AG08396 (cell line): ENCODE data around the gene EXOC6B.

ENCODE experiments used
- DNase-seq: peaks from one replicate; pipeline ENCODE4 v3.0.0; 2012; ENCODE audit warnings: low spot score, mixed read lengths

The EXOC6B gene

DNA sequence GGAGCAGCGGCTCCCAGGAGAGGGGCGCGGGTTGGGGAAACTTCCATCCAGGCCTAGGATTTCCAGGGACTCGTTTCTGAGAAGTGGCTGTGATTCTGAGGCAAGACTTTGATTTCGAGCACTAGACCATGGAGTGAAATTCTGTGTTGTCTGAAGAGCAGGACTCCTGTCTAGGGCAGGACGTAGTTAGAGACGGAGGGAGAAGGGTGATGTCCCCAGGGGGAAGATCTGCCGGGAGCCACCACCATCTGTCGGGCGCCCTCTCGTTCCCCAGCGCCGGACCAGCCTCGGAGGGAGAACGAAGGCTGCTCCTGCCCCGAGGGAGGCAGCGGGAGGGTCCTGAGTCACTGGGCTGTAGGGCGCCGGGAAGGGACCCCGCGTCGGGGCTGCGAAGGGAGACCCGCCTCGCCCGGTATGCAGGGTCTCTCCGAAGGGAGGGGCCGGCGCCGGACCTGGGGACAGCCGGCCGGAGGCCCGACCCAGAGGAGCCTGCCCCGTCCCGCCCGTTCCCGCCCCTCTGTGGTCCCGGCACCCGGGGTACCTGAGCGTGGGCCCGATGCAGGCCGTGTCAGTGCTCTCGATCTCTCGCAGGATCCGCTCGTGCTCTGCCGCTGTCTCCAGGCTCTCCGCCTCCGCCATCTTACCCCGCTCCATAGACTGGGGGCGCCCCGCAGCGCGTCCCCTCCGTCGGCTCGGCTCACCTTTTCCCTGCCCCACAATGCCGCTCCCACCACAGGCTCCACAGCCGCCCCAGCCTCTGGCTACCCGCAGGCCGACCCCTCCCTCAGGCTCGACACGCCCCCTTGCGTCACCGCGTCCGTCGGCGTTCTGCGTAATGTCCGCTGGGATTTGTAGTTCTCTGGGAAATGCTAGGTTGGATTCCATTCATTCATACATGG is at the start of gene EXOC6B:
EXOC6B (minus strand) TSS at position 777 of the 899 bp plus-strand sequence.
- DNase-seq: peak; percentile 90

- DNase-seq: no peak
Observed at GRCh38 chr2:72871880-72872279, 46.0 kb upstream of the EXOC6B start.

GRCh38 chr2:72871060-72871459 is 45.2 kb upstream of the EXOC6B start:
- no peak for DNase-seq

DNA sequence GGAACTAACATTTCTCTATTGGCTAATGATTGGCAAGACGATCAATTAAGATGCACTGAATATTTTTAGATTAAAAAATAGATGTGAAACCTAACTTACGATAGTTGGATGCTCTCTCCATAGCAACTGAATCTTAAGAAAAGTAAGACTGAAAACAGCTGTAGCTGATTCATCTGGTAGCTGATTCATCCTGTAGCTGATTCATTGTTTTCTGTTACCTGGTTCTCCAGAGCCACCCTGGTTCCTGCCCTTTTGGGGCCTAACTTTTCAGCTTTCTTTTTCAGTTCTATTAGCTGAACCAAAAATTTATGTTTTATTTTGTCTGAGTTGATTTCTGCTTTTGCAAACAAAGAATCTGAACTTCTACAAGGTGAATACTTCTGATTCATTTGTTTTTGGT is 38.7 kb upstream of the EXOC6B start:
- DNase-seq: peak; percentile 44

- DNase-seq: no peak
Observed at GRCh38 chr2:72863046-72863445, 37.2 kb upstream of the EXOC6B start.

DNA sequence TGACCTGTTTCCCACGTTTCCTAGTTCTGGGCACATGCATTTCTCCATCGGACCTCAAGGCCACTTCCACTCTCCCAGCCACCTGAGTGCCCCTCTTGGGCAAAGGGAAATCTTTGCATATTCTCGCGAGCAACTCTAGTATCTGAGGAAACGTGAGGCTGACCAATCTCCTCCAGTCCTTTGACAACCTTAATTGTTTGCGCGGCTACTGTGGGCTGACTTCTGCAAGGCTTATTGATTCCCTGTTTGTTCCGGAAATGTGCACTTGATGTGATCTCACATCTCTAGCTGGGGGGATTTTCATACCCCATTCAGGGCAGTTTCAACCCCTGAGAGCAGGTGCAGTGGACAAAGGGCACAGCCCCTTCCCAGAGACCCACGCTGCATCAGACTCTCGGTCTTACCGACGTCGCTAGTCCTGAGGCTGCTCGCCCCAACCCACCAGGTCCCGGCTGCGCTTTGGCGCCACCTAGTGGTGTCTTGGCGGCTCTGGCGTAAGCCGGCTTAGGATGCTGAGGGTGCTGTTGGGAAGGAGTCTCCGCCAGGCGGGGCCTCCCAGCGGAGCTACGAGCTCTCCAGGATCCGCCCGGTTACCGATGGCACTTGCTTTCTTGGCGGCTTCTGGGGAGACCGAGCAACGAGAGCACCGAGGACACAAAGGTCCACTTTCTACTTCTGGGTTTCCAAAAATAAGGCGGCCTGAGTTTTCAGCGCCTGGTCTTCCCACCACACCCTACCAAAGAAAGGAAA is 36.6 kb upstream of the EXOC6B start:
- DNase-seq: peak; percentile 93

DNA sequence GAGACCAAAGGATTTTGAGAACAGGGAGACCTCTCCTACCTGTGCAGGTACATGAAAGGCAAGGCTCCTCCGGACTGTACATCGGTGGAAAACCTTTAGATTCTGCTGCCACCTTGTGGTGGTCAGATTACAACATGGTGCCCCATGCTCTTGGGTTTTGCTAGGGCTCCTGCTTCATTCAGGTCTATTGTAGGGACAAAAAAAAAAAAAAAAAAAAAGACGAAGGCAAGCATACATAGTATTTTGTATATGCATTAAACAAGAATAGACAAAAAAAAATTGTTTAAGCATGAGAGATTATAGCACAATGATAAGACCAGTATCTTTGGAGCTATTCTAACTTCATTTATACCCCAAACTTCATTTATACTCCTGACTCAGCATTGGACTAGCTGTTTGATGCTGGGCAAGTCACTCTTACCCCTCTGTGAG is 34.0 kb upstream of the EXOC6B start:
- peak; percentile 54 for DNase-seq

DNA sequence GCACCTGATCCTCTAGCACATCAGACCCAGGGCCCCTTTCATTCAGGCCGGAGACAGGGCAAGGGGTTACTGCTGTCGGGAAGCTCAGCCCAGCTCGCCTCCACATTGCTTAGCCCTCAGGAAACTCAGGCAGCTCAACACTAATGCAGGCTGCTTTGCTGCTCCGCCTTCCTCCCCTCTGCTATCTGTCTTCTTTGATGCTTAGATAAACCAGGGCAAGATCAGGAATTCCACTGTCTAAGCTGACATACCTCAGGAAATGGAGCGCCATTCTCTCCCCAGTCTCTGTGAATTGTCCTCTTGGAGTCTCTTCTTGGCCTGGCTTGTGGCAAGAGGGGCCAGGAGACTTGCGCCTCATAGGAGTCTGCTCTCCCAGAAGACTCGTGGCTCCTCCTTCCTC is 25.5 kb upstream of the EXOC6B start:
- DNase-seq: no peak

DNA sequence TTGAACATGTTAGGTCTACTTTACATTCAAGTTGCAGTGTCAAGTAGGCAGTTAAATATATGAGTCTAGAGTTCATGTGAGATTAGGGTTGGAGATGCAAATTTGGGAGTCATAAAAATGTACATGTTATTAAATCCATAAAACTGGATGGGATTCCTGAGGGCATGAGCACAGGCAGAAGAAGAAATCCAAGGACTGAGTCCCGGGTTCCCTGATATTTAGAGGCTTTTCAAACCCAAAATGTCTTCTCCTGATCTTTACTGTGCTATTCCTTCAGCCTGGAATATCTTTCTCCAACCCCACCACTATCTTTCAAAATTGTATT is 23.3 kb upstream of the EXOC6B start:
- DNase-seq: no peak

GRCh38 chr2:72848436-72849137 is 22.8 kb upstream of the EXOC6B start:
- DNase-seq: no peak

GRCh38 chr2:72847534-72848315 is 21.9 kb upstream of the EXOC6B start:
- no peak for DNase-seq

DNA sequence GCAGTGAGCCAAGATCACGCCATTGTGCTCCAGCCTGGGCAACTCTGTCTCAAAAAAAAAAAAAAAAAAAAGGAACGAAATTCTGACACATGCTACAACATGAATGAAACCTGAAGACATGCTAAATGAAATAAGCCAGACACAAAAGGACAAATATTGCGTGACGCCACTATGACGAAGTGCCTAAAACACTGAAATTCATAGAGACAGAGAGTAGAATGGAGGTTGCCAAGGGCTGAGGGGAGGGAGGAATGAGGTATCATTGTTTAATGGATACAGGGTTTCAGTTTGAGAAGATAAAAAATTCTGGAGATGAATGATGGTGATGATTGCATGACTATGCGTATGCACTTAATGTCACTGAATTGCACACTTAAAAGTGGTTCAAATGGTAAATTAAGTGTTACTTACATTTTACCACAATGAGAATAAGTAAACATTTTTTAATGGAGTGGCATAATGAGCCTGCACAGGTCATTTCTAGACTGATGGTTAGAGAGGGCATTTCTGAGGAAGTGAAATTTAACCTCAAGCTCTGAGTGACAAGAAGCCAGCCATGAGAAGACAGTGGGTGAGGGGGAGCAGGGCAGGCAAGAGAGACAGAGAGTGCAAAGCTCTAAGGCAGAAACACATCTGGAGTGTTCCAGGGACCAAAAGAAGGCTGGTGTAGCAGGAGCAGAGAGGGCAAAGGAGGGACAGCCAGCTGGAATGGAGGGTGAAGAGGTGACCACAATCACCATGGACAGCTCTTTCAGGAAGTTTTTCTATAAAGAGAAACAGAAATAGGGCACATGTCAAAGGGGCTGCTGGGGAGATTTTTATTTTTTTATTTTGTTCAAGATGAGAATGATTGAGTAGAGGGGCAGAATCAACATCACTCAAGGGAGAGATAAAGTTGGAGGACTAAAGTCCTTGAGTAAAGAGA is 20.6 kb upstream of the EXOC6B start:
- no peak for DNase-seq

- no peak for DNase-seq
Observed at GRCh38 chr2:72843301-72843700, 17.5 kb upstream of the EXOC6B start.

- no peak for DNase-seq
Observed at GRCh38 chr2:72841462-72842125, 15.8 kb upstream of the EXOC6B start.

GRCh38 chr2:72840066-72840465 is 14.2 kb upstream of the EXOC6B start:
- no peak for DNase-seq

GRCh38 chr2:72837171-72837570 is 11.3 kb upstream of the EXOC6B start:
- DNase-seq: no peak

- no peak for DNase-seq
Observed at GRCh38 chr2:72835403-72835802, 9.6 kb upstream of the EXOC6B start.

GRCh38 chr2:72834596-72834995 is 8.8 kb upstream of the EXOC6B start:
- no peak for DNase-seq

GRCh38 chr2:72833084-72833714 is 7.4 kb upstream of the EXOC6B start:
- DNase-seq: no peak

GRCh38 chr2:72830273-72830672 is 4.4 kb upstream of the EXOC6B start:
- DNase-seq: no peak
